ENCODE results near the gene TRIM61. TPM values are rescaled to one million over a fixed set of nuclear protein-coding genes. Genes with fewer than 3 reads are reported as not detected.
"Not testable (repeated sequence)": the region's sequence is repeated elsewhere in the genome, so short reads cannot be mapped to it uniquely, and the experiment has no call there.

The TRIM61 gene
- total and polyA plus RNA-seq, 2 donors (not counting 1 experiment from before 2014, with no cell fraction given): 2.5 to 4.5 TPM

DNA sequence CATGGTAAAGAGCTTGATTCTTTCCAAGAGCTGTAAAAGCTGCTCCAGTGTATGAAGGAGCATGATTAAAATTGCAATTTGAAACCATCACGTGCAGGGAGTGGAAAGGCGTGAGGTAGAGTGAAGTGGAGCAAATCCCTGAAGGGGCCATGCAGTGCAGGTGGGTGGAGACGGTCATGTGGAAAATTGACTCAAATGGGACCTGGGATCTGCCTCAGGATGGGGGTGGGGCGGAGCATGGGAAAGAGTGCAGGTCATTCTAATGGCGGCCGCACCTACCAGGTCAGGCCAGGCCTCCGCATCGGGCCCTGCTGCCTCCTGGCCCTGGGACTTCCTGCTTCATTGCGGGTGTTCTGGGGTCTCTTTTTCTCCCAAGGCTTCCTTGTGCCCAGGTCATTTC, 29.0 kb upstream of the TRIM61 start:
- no peak overlapping the region for H2AFZ ChIP-seq (ENCODE audit: low read length)
- H3K36me3 ChIP-seq (ENCODE audit: control insufficient read depth, insufficient read depth, low read length): no peaks in the 10 kb centered on the region
- H3K79me2 ChIP-seq (ENCODE audit: control insufficient read depth, insufficient read depth, low read length): no peaks in the 10 kb centered on the region
- no peak for DNase-seq (ENCODE audit: low read depth in 2 of 2)
- H3K4me1 ChIP-seq (ENCODE audit: control insufficient read depth, extremely low read depth, insufficient read depth, low read length): no peaks in the 10 kb centered on the region
- no peaks in the 10 kb centered on the region for H3K27me3 ChIP-seq (ENCODE audit: control insufficient read depth, insufficient read depth, low read length)
- no peak overlapping the region for H3K4me3 ChIP-seq (replicated peaks in 1 of 4; ENCODE audit: control extremely low read depth in 1 of 4, insufficient read depth in 1 of 4, low read depth in 3 of 4, low read length in 4 of 4)
- H3K4me2 ChIP-seq (ENCODE audit: extremely low read depth, insufficient read depth, low read length): no peak overlapping the region
- no peaks in the 10 kb centered on the region for H3K9me3 ChIP-seq (ENCODE audit: control insufficient read depth, insufficient read depth, low read depth, low read length)
- no peaks in the 10 kb centered on the region for H4K20me1 ChIP-seq (ENCODE audit: control insufficient read depth, extremely low read depth, insufficient read depth, low read length)
- H3K27ac ChIP-seq (ENCODE audit: insufficient read depth, low read length): no peak overlapping the region
- TF ChIP-seq, protein P1, sequence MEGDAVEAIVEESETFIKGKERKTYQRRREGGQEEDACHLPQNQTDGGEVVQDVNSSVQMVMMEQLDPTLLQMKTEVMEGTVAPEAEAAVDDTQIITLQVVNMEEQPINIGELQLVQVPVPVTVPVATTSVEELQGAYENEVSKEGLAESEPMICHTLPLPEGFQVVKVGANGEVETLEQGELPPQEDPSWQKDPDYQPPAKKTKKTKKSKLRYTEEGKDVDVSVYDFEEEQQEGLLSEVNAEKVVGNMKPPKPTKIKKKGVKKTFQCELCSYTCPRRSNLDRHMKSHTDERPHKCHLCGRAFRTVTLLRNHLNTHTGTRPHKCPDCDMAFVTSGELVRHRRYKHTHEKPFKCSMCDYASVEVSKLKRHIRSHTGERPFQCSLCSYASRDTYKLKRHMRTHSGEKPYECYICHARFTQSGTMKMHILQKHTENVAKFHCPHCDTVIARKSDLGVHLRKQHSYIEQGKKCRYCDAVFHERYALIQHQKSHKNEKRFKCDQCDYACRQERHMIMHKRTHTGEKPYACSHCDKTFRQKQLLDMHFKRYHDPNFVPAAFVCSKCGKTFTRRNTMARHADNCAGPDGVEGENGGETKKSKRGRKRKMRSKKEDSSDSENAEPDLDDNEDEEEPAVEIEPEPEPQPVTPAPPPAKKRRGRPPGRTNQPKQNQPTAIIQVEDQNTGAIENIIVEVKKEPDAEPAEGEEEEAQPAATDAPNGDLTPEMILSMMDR (conservative IDR thresholded peaks at IDR 0.05 in 1 of 2, IDR thresholded peaks at IDR 0.05 in 1 of 2; ENCODE audit: low read depth in 1 of 2, low read length in 2 of 2): no peak
- no peak for TF ChIP-seq EZH2 (IDR thresholded peaks at IDR 0.05; ENCODE audit: low read length, missing control alignments)
- H3K9ac ChIP-seq (ENCODE audit: insufficient read depth, low read length): no peak overlapping the region

DNA sequence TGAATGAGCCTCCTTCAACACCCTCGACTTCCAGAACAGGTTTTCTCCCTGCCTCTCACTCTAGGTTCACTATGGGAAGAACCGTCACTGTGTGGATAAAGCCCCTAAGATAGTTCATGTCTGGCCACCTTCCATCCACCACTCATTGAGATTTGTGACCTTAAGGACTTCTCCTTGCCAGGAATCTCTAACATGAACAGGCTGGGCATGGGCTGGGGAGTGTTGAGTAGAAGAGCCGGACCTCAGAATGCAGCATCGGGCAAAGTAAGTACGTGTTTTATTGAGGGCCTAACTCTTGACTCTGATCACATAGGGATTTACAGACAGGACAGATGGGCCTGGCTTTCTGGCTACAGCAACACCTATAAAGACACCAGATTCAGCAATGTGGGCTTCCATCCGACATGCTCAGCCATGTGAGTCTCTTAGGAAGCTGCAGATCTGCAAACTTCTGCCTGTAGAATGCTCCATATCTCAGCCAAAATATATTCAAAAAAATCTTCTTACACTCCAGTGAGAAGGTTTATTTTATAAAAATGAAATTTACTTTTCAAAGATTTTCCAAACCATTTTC, 28.0 kb upstream of the TRIM61 start:
- no peaks in the 10 kb centered on the region for H3K79me2 ChIP-seq (ENCODE audit: control insufficient read depth, insufficient read depth, low read length)
- H3K9me3 ChIP-seq (ENCODE audit: control insufficient read depth, insufficient read depth, low read depth, low read length): no peaks in the 10 kb centered on the region
- no peak overlapping the region for H3K27ac ChIP-seq (ENCODE audit: insufficient read depth, low read length)
- H3K9ac ChIP-seq (ENCODE audit: insufficient read depth, low read length): no peak overlapping the region
- no peak overlapping the region for H3K4me3 ChIP-seq (replicated peaks in 1 of 4; ENCODE audit: control extremely low read depth in 1 of 4, insufficient read depth in 1 of 4, low read depth in 3 of 4, low read length in 4 of 4)
- H3K4me2 ChIP-seq (ENCODE audit: extremely low read depth, insufficient read depth, low read length): no peak overlapping the region
- no peaks in the 10 kb centered on the region for H3K27me3 ChIP-seq (ENCODE audit: control insufficient read depth, insufficient read depth, low read length)
- TF ChIP-seq, protein P1 (conservative IDR thresholded peaks at IDR 0.05 in 1 of 2, IDR thresholded peaks at IDR 0.05 in 1 of 2; ENCODE audit: low read depth in 1 of 2, low read length in 2 of 2): no peak
- no peak for TF ChIP-seq EZH2 (IDR thresholded peaks at IDR 0.05; ENCODE audit: low read length, missing control alignments)
- no peak for DNase-seq (ENCODE audit: low read depth in 2 of 2)
- H2AFZ ChIP-seq (ENCODE audit: low read length): no peak overlapping the region
- no peaks in the 10 kb centered on the region for H3K36me3 ChIP-seq (ENCODE audit: control insufficient read depth, insufficient read depth, low read length)
- no peaks in the 10 kb centered on the region for H3K4me1 ChIP-seq (ENCODE audit: control insufficient read depth, extremely low read depth, insufficient read depth, low read length)
- H4K20me1 ChIP-seq (ENCODE audit: control insufficient read depth, extremely low read depth, insufficient read depth, low read length): no peaks in the 10 kb centered on the region

DNA sequence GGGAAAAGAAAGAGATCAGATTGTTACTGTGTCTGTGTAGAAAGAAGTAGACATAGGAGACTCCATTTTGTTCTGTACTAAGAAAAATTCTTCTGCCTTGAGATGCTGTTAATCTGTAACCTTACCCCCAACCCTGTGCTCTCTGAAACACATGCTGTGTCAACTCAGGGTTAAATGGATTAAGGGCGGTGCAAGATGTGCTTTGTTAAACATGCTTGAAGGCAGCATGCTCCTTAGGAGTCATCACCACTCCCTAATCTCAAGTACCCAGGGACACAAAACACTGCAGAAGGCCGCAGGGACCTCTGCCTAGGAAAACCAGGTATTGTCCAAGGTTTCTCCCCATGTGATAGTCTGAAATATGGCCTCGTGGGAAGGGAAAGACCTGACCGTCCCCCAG, 24.5 kb upstream of the TRIM61 start:
- H3K36me3 ChIP-seq (ENCODE audit: control insufficient read depth, insufficient read depth, low read length); H3K4me2 ChIP-seq (ENCODE audit: extremely low read depth, insufficient read depth, low read length); H3K27me3 ChIP-seq (ENCODE audit: control insufficient read depth, insufficient read depth, low read length); H4K20me1 ChIP-seq (ENCODE audit: control insufficient read depth, extremely low read depth, insufficient read depth, low read length); H3K4me1 ChIP-seq (ENCODE audit: control insufficient read depth, extremely low read depth, insufficient read depth, low read length); H3K27ac ChIP-seq (ENCODE audit: insufficient read depth, low read length); H2AFZ ChIP-seq (ENCODE audit: low read length); H3K4me3 ChIP-seq (replicated peaks in 1 of 4; ENCODE audit: control extremely low read depth in 1 of 4, insufficient read depth in 1 of 4, low read depth in 3 of 4, low read length in 4 of 4); DNase-seq (ENCODE audit: low read depth in 2 of 2); H3K9me3 ChIP-seq (ENCODE audit: control insufficient read depth, insufficient read depth, low read depth, low read length); H3K9ac ChIP-seq (ENCODE audit: insufficient read depth, low read length); H3K79me2 ChIP-seq (ENCODE audit: control insufficient read depth, insufficient read depth, low read length): not testable (repeated sequence)

DNA sequence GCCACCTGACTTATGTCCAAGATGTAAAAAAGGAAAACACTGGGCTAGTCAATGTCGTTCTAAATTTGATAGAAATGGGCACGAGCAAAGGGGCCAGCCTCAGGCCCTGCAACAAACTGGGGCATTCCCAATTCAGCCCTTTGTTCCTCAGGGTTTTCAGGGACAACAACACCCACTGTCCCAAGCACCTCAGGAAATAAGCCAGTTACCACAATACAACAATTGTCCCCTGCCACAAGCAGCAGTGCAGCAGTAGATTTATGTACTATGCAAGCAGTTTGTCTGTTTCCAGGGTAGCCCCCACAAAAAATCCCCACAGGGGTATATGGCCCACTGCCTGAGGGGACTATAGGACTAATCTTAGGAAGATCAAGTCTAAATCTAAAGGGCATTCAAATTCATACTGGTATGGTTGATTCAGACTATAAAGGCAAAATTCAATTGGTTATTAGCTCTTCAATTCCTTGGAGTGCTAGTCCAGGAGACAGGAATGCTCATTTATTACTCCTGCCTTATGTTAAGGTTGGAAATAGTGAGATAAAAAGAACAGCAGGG, 21.1 kb upstream of the TRIM61 start:
- H2AFZ ChIP-seq (ENCODE audit: low read length); H3K4me2 ChIP-seq (ENCODE audit: extremely low read depth, insufficient read depth, low read length): not testable (repeated sequence)

More for the DNA sequence above, 21.1 kb upstream of the TRIM61 start:
- not testable (repeated sequence) for H3K27ac ChIP-seq (ENCODE audit: insufficient read depth, low read length); DNase-seq (ENCODE audit: low read depth in 2 of 2); H3K9ac ChIP-seq (ENCODE audit: insufficient read depth, low read length); H3K27me3 ChIP-seq (ENCODE audit: control insufficient read depth, insufficient read depth, low read length); H3K4me1 ChIP-seq (ENCODE audit: control insufficient read depth, extremely low read depth, insufficient read depth, low read length); H3K4me3 ChIP-seq (replicated peaks in 1 of 4; ENCODE audit: control extremely low read depth in 1 of 4, insufficient read depth in 1 of 4, low read depth in 3 of 4, low read length in 4 of 4); H3K9me3 ChIP-seq (ENCODE audit: control insufficient read depth, insufficient read depth, low read depth, low read length); H4K20me1 ChIP-seq (ENCODE audit: control insufficient read depth, extremely low read depth, insufficient read depth, low read length); H3K36me3 ChIP-seq (ENCODE audit: control insufficient read depth, insufficient read depth, low read length); H3K79me2 ChIP-seq (ENCODE audit: control insufficient read depth, insufficient read depth, low read length)
